KMS-11 (cell line): ENCODE results near the gene CSE1L.
"Not testable (repeated sequence)": the region's sequence is repeated elsewhere in the genome, so short reads cannot be mapped to it uniquely, and the experiment has no call there.

ENCODE experiments used
- H2AFZ ChIP-seq: fragments of 200-600 bp; sonication (generic); 2 replicates; pipeline ENCODE4 v1.6.1; 2016; ENCODE audit warnings: antibody characterized with exemption, mixed run types, low read depth
- H3K27ac ChIP-seq: fragments of 200-600 bp; sonication (generic); 2 replicates; pipeline ENCODE4 v1.6.1; 2016; ENCODE audit warnings: mild to moderate bottlenecking, mixed run types
- H3K27me3 ChIP-seq: fragments of 200-600 bp; sonication (generic); 2 replicates; pipeline ENCODE4 v1.6.1; 2017; ENCODE audit warnings: mild to moderate bottlenecking, low read depth, mixed run types, moderate library complexity; ENCODE audit not compliant: insufficient read depth
- H3K36me3 ChIP-seq: fragments of 200-600 bp; sonication (generic); 2 replicates; pipeline ENCODE4 v1.6.1; 2017; ENCODE audit warnings: mild to moderate bottlenecking, mixed run types; ENCODE audit not compliant: insufficient read depth
- H3K4me1 ChIP-seq: fragments of 200-600 bp; sonication (generic); 2 replicates; pipeline ENCODE4 v1.6.1; 2016; ENCODE audit warnings: mild to moderate bottlenecking, low read depth, mixed run types; ENCODE audit not compliant: poor library complexity, severe bottlenecking
- H3K4me2 ChIP-seq: fragments of 200-600 bp; sonication (generic); 2 replicates; pipeline ENCODE4 v1.7.0; 2016; ENCODE audit warnings: mild to moderate bottlenecking, mixed run types
- H3K4me3 ChIP-seq: fragments of 200-600 bp; sonication (generic); IDR thresholded peaks from 2 replicates; pipeline ENCODE4 v1.6.1; 2017; ENCODE audit warnings: low read depth, low read length, mixed read lengths; ENCODE audit not compliant: insufficient read depth
- H3K79me2 ChIP-seq: fragments of 200-600 bp; sonication (generic); 2 replicates; pipeline ENCODE4 v1.6.1; 2016; ENCODE audit warnings: low read depth, mixed run types; ENCODE audit not compliant: insufficient read depth
- H3K9ac ChIP-seq: fragments of 200-600 bp; sonication (generic); 2 replicates; pipeline ENCODE4 v1.6.1; 2016; ENCODE audit warnings: mild to moderate bottlenecking, mixed run types
- H4K20me1 ChIP-seq: fragments of 200-600 bp; sonication (generic); 2 replicates; pipeline ENCODE4 v1.6.1; 2016; ENCODE audit warnings: mild to moderate bottlenecking, mixed run types; ENCODE audit not compliant: insufficient read depth
- CTCF ChIP-seq: fragments of 200-600 bp; sonication (generic); conservative IDR thresholded peaks from 2 replicates; pipeline ENCODE4 v1.6.1; 2017; ENCODE audit warnings: low read depth, mild to moderate bottlenecking, antibody characterized with exemption, low read length, moderate library complexity, mixed read lengths

The CSE1L gene

GRCh38 chr20:49133571-49133970 is 87.5 kb downstream of the CSE1L start:
- Histone ChIP-seq H4K20me1 (no peaks in the 10 kb centered on the region), H3K4me3 (no peak overlapping the region), H3K4me1 (no peaks in the 10 kb centered on the region), H3K36me3 (no peaks in the 10 kb centered on the region), H3K27ac (no peak overlapping the region), H3K4me2 (no peak overlapping the region), H3K27me3 (no peaks in the 10 kb centered on the region), H3K79me2 (no peaks in the 10 kb centered on the region), H3K9ac (no peak overlapping the region), H2AFZ (no peak overlapping the region)
- no peak for TF ChIP-seq CTCF

GRCh38 chr20:49134797-49135196 is 88.7 kb downstream of the CSE1L start:
- H4K20me1 ChIP-seq, H2AFZ ChIP-seq, H3K4me3 ChIP-seq, H3K4me2 ChIP-seq, H3K36me3 ChIP-seq, H3K27me3 ChIP-seq, H3K79me2 ChIP-seq, H3K4me1 ChIP-seq, H3K9ac ChIP-seq, H3K27ac ChIP-seq: not testable (repeated sequence)

DNA sequence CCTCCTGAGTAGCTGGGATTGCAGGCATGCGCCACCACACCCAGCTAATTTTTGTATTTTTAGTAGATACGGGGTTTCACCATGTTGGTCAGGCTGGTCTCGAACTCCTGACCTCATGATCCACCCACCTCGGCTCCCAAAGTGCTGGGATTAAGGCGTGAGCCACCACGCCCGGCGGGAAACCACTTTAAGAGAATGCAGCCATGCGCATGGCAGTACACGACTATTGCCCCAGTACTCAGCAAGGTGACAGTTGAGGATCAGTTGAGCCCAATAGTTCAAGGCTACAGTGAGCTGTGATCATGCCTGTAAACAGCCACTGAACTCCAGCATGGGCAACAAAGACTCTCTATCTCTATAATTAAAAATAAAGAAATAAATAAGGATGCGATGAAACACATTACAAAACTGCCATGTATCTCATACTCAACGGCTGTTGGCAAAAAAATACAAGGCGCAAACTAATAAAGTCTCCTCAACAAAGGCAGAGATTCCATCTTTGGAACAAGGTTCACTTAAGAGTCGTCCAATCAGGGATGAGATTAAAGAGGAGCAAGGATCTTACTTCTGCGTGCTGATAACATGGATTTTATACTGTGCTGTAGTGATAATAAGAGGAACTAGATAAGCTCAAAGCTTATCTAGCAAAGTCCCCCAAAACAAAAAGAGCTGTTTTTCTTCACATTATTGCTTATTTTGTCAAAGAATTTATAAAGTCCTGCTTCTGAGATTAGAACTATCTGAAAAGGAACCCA is 90.9 kb downstream of the CSE1L start:
- no peak for TF ChIP-seq CTCF
- H3K4me1 ChIP-seq: peaks cover 16% of the 10 kb centered on the region

DNA sequence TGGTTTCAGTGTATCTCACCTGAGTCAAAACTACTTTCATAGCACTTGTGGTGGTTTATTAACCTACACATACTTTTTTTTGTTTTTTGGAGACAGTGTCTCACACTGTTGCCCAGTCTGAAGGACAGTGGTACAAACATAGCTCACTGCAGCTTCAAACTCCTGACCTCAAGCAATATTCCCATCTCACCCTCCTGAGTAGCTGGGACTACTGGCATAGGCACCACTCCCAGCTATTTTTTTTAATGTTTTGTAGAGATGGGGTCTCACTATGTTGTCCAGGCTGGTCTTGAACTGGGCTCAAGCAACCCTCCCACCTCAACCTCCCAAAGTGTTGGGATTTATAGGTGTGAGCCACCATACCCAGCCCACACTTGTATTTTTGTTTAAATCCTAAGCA is 92.3 kb downstream of the CSE1L start:
- no peak overlapping the region for H3K9ac ChIP-seq
- peaks cover 16% of the 10 kb centered on the region for H3K4me1 ChIP-seq
- no peak for TF ChIP-seq CTCF
- H2AFZ ChIP-seq: no peak overlapping the region
- no peak overlapping the region for H3K27ac ChIP-seq
- H3K4me3 ChIP-seq: no peak overlapping the region
- H4K20me1 ChIP-seq: no peaks in the 10 kb centered on the region
- H3K36me3 ChIP-seq: no peaks in the 10 kb centered on the region
- H3K27me3 ChIP-seq: no peaks in the 10 kb centered on the region
- no peaks in the 10 kb centered on the region for H3K79me2 ChIP-seq
- H3K4me2 ChIP-seq: no peak overlapping the region

More for the DNA sequence above, 90.9 kb downstream of the CSE1L start:
- Histone ChIP-seq H2AFZ (no peak overlapping the region), H3K27me3 (no peaks in the 10 kb centered on the region), H3K4me3 (no peak overlapping the region), H3K27ac (no peak overlapping the region), H3K36me3 (no peaks in the 10 kb centered on the region), H3K4me2 (no peak overlapping the region), H4K20me1 (no peaks in the 10 kb centered on the region), H3K9ac (no peak overlapping the region), H3K79me2 (no peaks in the 10 kb centered on the region)

DNA sequence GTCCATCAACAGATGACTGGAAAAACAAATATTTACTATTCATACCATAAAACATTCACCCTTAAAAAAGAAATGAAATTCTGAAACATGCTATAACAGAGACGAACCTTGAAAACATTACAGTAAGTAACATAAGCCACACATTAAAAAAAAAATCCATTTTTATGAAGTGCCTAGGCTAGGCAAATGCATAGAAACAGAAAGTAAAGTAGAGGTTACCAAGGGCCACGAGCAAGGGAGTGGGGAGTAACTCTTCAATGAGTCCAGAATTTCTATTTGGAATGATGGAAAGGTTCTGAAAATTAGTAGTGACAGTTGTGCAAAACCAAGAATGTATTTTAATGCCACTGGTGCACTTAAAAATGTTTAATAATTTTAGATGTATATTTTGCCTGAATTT is 94.3 kb downstream of the CSE1L start:
- H2AFZ ChIP-seq: no peak overlapping the region
- H4K20me1 ChIP-seq: no peaks in the 10 kb centered on the region
- H3K79me2 ChIP-seq: no peaks in the 10 kb centered on the region
- H3K4me1 ChIP-seq: peaks cover 16% of the 10 kb centered on the region
- no peak overlapping the region for H3K4me2 ChIP-seq
- H3K27ac ChIP-seq: no peak overlapping the region
- no peak overlapping the region for H3K4me3 ChIP-seq
- no peaks in the 10 kb centered on the region for H3K36me3 ChIP-seq
- no peak overlapping the region for H3K9ac ChIP-seq
- no peaks in the 10 kb centered on the region for H3K27me3 ChIP-seq
- no peak for TF ChIP-seq CTCF
